Suprapubic skin (tissue), 4 donors: ENCODE results near the gene PRRG4.

Experiments
- EP300 ChIP-seq: sonication (generic); formaldehyde crosslinking; IDR thresholded peaks from one replicate; pipeline ENCODE4 v1.6.1; 2017; ENCODE audit warnings: antibody characterized with exemption
- POLR2A ChIP-seq, 2 donors: fragments of 450-650 bp; IDR thresholded peaks; one replicate each; pipeline ENCODE4 v1.6.1; 2017; ENCODE audit warnings: antibody characterized with exemption in 2 of 2, mild to moderate bottlenecking in 2 of 2, moderate library complexity in 2 of 2
- POLR2AphosphoS5 ChIP-seq, 3 donors: sonication (generic); formaldehyde crosslinking; IDR thresholded peaks; one replicate each; pipeline ENCODE4 v1.6.1; 2017; ENCODE audit warnings: antibody characterized with exemption in 3 of 3
- TF ChIP-seq, protein P1 (sequence below), 2 donors: fragments of 200-600 bp in 1 of 2; fragments of 450-650 bp in 1 of 2; sonication (generic) in 1 of 2; IDR thresholded peaks; one replicate each; pipeline ENCODE4 v1.5.1; 2016 to 2019; ENCODE audit warnings: antibody characterized with exemption in 2 of 2, mild to moderate bottlenecking in 1 of 2, moderate library complexity in 1 of 2

DNA sequence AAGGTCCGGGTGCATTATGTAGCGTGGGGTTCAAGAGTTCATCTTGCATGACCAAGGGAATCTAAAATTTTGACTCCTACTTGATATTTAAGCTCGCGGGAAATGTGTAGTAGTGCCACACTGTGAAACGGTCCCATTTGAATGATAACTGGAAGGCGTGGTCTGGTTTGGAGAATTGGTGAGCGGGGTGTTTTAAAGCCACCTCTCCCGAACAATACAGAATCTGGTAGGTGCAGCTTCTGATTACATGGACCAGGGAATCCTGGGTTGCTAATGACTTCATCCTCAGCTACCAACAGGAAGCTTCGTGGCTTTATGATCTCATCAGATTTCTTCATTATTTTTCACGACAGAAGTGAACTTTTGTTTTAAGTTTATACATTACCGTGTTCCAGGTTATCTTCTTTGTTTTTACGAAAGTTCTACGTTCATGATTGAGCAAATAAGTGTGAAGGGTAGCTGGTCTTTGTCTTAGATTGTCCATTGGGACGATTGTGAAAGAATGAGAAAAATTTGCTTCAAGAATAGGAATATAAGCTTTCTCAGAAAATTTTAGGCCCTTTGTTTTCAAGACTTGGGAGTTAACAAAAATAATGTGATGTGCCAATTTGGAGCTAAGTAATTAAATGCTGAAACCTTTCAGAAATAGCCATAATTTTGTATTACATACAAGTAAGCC, 64.6 kb downstream of the PRRG4 start:
- TF ChIP-seq, protein P1, sequence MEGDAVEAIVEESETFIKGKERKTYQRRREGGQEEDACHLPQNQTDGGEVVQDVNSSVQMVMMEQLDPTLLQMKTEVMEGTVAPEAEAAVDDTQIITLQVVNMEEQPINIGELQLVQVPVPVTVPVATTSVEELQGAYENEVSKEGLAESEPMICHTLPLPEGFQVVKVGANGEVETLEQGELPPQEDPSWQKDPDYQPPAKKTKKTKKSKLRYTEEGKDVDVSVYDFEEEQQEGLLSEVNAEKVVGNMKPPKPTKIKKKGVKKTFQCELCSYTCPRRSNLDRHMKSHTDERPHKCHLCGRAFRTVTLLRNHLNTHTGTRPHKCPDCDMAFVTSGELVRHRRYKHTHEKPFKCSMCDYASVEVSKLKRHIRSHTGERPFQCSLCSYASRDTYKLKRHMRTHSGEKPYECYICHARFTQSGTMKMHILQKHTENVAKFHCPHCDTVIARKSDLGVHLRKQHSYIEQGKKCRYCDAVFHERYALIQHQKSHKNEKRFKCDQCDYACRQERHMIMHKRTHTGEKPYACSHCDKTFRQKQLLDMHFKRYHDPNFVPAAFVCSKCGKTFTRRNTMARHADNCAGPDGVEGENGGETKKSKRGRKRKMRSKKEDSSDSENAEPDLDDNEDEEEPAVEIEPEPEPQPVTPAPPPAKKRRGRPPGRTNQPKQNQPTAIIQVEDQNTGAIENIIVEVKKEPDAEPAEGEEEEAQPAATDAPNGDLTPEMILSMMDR (IDR thresholded peaks at IDR 0.05), result no peak
- no peak for TF ChIP-seq POLR2A (IDR thresholded peaks at IDR 0.05)
- no peak for TF ChIP-seq POLR2AphosphoS5 (IDR thresholded peaks at IDR 0.05)
- no peak for TF ChIP-seq EP300
